ENCODE results near the gene WRAP53. TPM values are rescaled to one million over a fixed set of nuclear protein-coding genes. Genes with fewer than 3 reads are reported as not detected.

The WRAP53 gene
- 27.7 to 33.8 TPM (median 32.7 TPM) in 5 replicates for total RNA-seq (2022; extraction: Qiagen RNA extraction)

GRCh38 chr17:7687908-7688807 is at the start of gene WRAP53:
WRAP53 (plus strand) TSS chr17:7688477; CDS start chr17:7688649, 172 bp downstream.

GRCh38 chr17:7650509-7651096 is 37.7 kb upstream of the WRAP53 start, which contains the start of gene ATP1B2:
ATP1B2 (plus strand) TSS chr17:7650926; CDS start chr17:7651519, 593 bp downstream.

GRCh38 chr17:7687072-7687907 is 987 bp upstream of the WRAP53 start, which contains the start of gene TP53:
TP53 (minus strand) TSS chr17:7687490; CDS start chr17:7676594, 10,896 bp downstream.

GRCh38 chr17:7704601-7705268 is 16.5 kb downstream of the WRAP53 start, which contains the start of gene EFNB3:
EFNB3 (plus strand) TSS chr17:7705202; CDS start chr17:7705599, 397 bp downstream.

GRCh38 chr17:7716901-7717755 is 28.9 kb downstream of the WRAP53 start, which contains the start of gene DNAH2:
DNAH2 (plus strand) TSS chr17:7717744; CDS start chr17:7719735, 1,991 bp downstream.

Other genes starting within 250 kb of the WRAP53 start
- gene FGF11, start 249.0 kb upstream of the WRAP53 start, total RNA-seq (2022; extraction: Qiagen RNA extraction): 1.1 to 1.3 TPM (median 1.1 TPM) in 5 replicates
- gene CHRNB1, start 243.4 kb upstream of the WRAP53 start, total RNA-seq (2022; extraction: Qiagen RNA extraction): 6.9 to 11.8 TPM (median 9.0 TPM) in 5 replicates
- 20.6 to 29.5 TPM (median 27.8 TPM) in 5 replicates for gene ZBTB4, start 208.8 kb upstream of the WRAP53 start, total RNA-seq (2022; extraction: Qiagen RNA extraction)
- gene SLC35G6, start 207.0 kb upstream of the WRAP53 start, total RNA-seq (2022; extraction: Qiagen RNA extraction): not detected in 5 replicates
- 49.1 to 95.5 TPM (median 91.3 TPM) in 5 replicates for gene POLR2A, start 204.1 kb upstream of the WRAP53 start, total RNA-seq (2022; extraction: Qiagen RNA extraction)
- gene TNFSF12, start 139.4 kb upstream of the WRAP53 start, total RNA-seq (2022; extraction: Qiagen RNA extraction): 6.8 to 12.9 TPM (median 12.1 TPM) in 5 replicates
- 0.46 to 0.83 TPM (median 0.62 TPM) in 5 replicates for gene TNFSF13, start 129.7 kb upstream of the WRAP53 start, total RNA-seq (2022; extraction: Qiagen RNA extraction)
- 87.8 to 104 TPM (median 102 TPM) in 5 replicates for gene SENP3, start 126.6 kb upstream of the WRAP53 start, total RNA-seq (2022; extraction: Qiagen RNA extraction)
- gene CD68, start 108.8 kb upstream of the WRAP53 start, total RNA-seq (2022; extraction: Qiagen RNA extraction): 24.8 to 38.2 TPM (median 33.6 TPM) in 5 replicates
- 117 to 135 TPM (median 121 TPM) in 5 replicates for gene MPDU1, start 104.6 kb upstream of the WRAP53 start, total RNA-seq (2022; extraction: Qiagen RNA extraction)
- 0.16 to 0.27 TPM (median 0.20 TPM) in 5 replicates for gene SOX15, start 98.4 kb upstream of the WRAP53 start, total RNA-seq (2022; extraction: Qiagen RNA extraction)
- 45.4 to 60.2 TPM (median 59.3 TPM) in 5 replicates for gene FXR2, start 73.6 kb upstream of the WRAP53 start, total RNA-seq (2022; extraction: Qiagen RNA extraction)
- gene SAT2, start 60.7 kb upstream of the WRAP53 start, total RNA-seq (2022; extraction: Qiagen RNA extraction): 61.1 to 73.5 TPM (median 62.9 TPM) in 5 replicates
- gene SHBG, start 58.3 kb upstream of the WRAP53 start, total RNA-seq (2022; extraction: Qiagen RNA extraction): 0.27 to 0.56 TPM (median 0.43 TPM) in 5 replicates
- gene ATP1B2, start 37.6 kb upstream of the WRAP53 start, total RNA-seq (2022; extraction: Qiagen RNA extraction): 0.08 to 0.46 TPM (median 0.39 TPM) in 5 replicates
- gene TP53, start 987 bp upstream of the WRAP53 start, total RNA-seq (2022; extraction: Qiagen RNA extraction): 38.7 to 51.6 TPM (median 47.4 TPM) in 5 replicates
- gene EFNB3, start 16.7 kb downstream of the WRAP53 start, total RNA-seq (2022; extraction: Qiagen RNA extraction): 0.99 to 1.5 TPM (median 1.3 TPM) in 5 replicates
- 0.02 to 0.06 TPM (median 0.03 TPM) in 5 replicates for gene DNAH2, start 29.3 kb downstream of the WRAP53 start, total RNA-seq (2022; extraction: Qiagen RNA extraction)
- gene KDM6B, start 145.7 kb downstream of the WRAP53 start, total RNA-seq (2022; extraction: Qiagen RNA extraction): 10.5 to 21.0 TPM (median 14.6 TPM) in 5 replicates
- 0.16 to 1.2 TPM (median 0.64 TPM) in 5 replicates for gene TMEM88, start 166.6 kb downstream of the WRAP53 start, total RNA-seq (2022; extraction: Qiagen RNA extraction)
- 189 to 229 TPM (median 204 TPM) in 5 replicates for gene NAA38, start 169.1 kb downstream of the WRAP53 start, total RNA-seq (2022; extraction: Qiagen RNA extraction)
- gene CYB5D1, start 169.5 kb downstream of the WRAP53 start, total RNA-seq (2022; extraction: Qiagen RNA extraction): 20.9 to 22.7 TPM (median 21.7 TPM) in 5 replicates
- 56.7 to 75.9 TPM (median 72.6 TPM) in 5 replicates for gene CHD3, start 200.3 kb downstream of the WRAP53 start, total RNA-seq (2022; extraction: Qiagen RNA extraction)
- 1.3 to 2.4 TPM (median 1.5 TPM) in 5 replicates for gene RNF227, start 227.8 kb downstream of the WRAP53 start, total RNA-seq (2022; extraction: Qiagen RNA extraction)
- 1.2 to 3.0 TPM (median 2.5 TPM) in 5 replicates for gene KCNAB3, start 241.4 kb downstream of the WRAP53 start, total RNA-seq (2022; extraction: Qiagen RNA extraction)
- 295 to 368 TPM (median 319 TPM) in 5 replicates for gene TRAPPC1, start 243.5 kb downstream of the WRAP53 start, total RNA-seq (2022; extraction: Qiagen RNA extraction)
- 32.5 to 44.7 TPM (median 43.3 TPM) in 5 replicates for gene CNTROB, start 243.7 kb downstream of the WRAP53 start, total RNA-seq (2022; extraction: Qiagen RNA extraction)